Endothelial cell of umbilical vein (primary cell): ENCODE data around the gene ZNF740.

ENCODE experiments used
- FOS ChIP-seq: IDR thresholded peaks from 2 replicates; pipeline ENCODE4 v1.6.1; 2011; ENCODE audit warnings: mild to moderate bottlenecking, low read length, moderate library complexity, borderline replicate concordance; ENCODE audit not compliant: insufficient read depth
- GATA2 ChIP-seq: IDR thresholded peaks from 2 replicates; pipeline ENCODE4 v1.7.0; 2011; ENCODE audit warnings: low read depth, mild to moderate bottlenecking, moderate library complexity, mixed read lengths, low read length; ENCODE audit not compliant: insufficient read length, insufficient read depth
- MYC ChIP-seq: IDR thresholded peaks from one replicate; pipeline ENCODE4 v1.6.1; 2011; ENCODE audit warnings: mild to moderate bottlenecking, low read depth, low read length
- POLR2A ChIP-seq: IDR thresholded peaks from 2 replicates; pipeline ENCODE4 v1.6.1; 2012; ENCODE audit warnings: low read depth, mild to moderate bottlenecking, control low read depth, low read length
- POLR2AphosphoS5 ChIP-seq: IDR thresholded peaks from 2 replicates; pipeline ENCODE4 v1.6.1; 2012; ENCODE audit warnings: low read depth, mild to moderate bottlenecking, control low read depth, low read length, moderate library complexity; ENCODE audit not compliant: insufficient read depth
- TF ChIP-seq, protein P1 (sequence below), 2 donors: IDR thresholded peaks; 1 replicate in 1 of 2; 2 replicates in 1 of 2; pipeline ENCODE4 v1.5.1; 2011; ENCODE audit warnings: low read length in 2 of 2, mild to moderate bottlenecking in 2 of 2, moderate library complexity in 2 of 2, control low read depth in 1 of 2, inconsistent platforms in 1 of 2, low read depth in 1 of 2; ENCODE audit not compliant: insufficient read depth in 1 of 2; ENCODE audit errors: extremely low read depth in 1 of 2

DNA sequence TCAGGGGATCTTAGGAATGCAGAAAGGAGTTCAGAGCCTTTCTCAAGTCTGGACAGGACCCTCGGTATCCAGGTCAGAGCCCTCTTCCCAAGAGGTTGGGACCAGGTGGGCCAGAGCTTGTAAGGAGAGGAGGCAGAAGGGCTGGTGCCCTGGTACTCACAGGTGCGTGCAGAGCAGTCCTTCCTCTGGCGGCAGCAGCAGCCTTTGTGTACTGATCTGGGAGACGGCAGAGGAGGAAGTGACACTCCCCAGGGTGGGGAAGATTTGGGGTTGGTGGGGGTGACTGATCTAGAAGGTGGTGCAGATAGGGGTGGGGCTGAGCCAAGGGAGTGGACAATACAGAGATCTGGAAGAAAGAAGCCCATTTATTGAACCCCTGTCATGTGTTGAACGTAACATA is 26.5 kb downstream of the ZNF740 start, which contains the start of gene ITGB7:
- TF ChIP-seq POLR2AphosphoS5 (no peak), GATA2 (no peak), POLR2A (no peak), FOS (no peak), MYC (no peak)
- TF ChIP-seq, protein P1, sequence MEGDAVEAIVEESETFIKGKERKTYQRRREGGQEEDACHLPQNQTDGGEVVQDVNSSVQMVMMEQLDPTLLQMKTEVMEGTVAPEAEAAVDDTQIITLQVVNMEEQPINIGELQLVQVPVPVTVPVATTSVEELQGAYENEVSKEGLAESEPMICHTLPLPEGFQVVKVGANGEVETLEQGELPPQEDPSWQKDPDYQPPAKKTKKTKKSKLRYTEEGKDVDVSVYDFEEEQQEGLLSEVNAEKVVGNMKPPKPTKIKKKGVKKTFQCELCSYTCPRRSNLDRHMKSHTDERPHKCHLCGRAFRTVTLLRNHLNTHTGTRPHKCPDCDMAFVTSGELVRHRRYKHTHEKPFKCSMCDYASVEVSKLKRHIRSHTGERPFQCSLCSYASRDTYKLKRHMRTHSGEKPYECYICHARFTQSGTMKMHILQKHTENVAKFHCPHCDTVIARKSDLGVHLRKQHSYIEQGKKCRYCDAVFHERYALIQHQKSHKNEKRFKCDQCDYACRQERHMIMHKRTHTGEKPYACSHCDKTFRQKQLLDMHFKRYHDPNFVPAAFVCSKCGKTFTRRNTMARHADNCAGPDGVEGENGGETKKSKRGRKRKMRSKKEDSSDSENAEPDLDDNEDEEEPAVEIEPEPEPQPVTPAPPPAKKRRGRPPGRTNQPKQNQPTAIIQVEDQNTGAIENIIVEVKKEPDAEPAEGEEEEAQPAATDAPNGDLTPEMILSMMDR (IDR thresholded peaks at IDR 0.05; ENCODE audit: extremely low read depth in 1 of 2, insufficient read depth in 1 of 2, low read depth in 1 of 2, low read length in 2 of 2): no peak
